HG02938 (cell line): Measurements from ENCODE around the gene SPRING1.
"Not testable (repeated sequence)": the region's sequence is repeated elsewhere in the genome, so short reads cannot be mapped to it uniquely, and the experiment has no call there.

Source experiments
- ATAC-seq: cut with Tn5 transposase; IDR thresholded peaks from one replicate; pipeline ENCODE4 v1.9.1; 2021; ENCODE audit warnings: mild to moderate bottlenecking, moderate library complexity; ENCODE audit not compliant: unreplicated experiment

Gene SPRING1, protein sequence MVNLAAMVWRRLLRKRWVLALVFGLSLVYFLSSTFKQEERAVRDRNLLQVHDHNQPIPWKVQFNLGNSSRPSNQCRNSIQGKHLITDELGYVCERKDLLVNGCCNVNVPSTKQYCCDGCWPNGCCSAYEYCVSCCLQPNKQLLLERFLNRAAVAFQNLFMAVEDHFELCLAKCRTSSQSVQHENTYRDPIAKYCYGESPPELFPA

DNA sequence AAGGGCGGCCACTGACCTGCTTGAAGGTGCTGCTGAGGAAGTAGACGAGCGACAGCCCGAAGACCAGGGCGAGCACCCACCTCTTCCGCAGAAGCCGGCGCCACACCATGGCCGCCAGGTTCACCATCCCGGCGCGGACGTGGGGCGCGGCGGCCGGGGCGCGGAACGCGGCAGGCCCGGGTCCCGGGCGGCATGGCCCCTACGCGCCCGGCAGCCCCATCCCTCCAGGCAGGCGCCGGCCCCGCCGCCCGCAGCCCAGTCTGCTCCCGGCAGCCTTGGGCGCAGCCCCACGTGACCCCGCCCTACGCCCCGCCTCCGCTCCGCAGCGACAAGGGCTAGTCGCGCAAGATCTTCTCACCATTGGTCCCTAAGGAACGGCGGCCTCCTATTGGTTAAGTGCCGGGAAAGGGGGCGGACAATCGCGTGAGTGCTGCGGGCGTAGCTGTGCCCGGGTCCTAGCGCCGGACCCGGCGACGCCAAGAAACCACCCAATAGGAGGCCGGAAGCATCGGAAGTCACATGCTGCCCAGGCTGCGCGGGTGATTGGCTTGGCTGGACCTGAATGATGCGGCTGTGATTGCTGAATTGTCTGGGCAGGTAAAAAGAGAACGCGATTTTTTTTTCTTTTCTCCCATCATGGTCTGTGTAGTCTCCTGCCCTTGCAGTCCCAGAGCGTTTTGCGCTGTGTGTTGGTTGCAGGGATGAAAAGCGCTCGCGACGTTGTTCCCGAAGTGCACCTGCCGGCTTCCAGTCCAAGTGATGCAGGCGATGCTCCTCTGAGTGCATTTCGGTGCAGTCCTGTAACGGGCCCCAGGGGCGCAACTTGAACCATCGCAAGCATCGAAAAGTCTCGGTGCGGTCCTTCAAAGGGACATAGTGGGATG lies at the start of gene SPRING1, which contains the start of gene RNFT2:
SPRING1 (minus strand) TSS at position 296 of the 884 bp plus-strand sequence; CDS start at position 127, 169 bp downstream.
RNFT2 (plus strand) TSS at position 542 of the 884 bp plus-strand sequence. CDS start 2,183 bp downstream, outside the sequence.
- ATAC-seq = peak; percentile 99

DNA sequence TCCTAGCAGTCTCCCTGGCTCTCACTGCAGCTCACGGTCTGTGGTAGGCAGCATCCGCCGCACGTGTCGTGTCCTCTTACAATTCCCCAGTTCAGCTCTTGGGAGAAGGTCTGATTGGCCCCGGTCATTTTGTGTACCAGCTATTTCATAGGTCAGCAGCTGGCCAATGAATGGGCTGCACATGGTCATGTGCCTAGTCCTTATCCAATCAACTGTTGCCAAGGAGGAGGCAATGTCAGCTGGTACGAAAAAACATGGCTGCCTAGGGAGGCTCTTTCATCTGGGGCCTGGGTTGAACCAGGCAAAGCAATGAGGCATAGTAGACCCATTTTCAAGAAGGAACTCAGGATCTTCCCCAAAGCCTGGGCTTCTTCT lies 46.4 kb upstream of the SPRING1 start:
- ATAC-seq = no peak

- no peak for ATAC-seq
Measured at GRCh38 chr12:116783525-116784237, 45.8 kb upstream of the SPRING1 start.

DNA sequence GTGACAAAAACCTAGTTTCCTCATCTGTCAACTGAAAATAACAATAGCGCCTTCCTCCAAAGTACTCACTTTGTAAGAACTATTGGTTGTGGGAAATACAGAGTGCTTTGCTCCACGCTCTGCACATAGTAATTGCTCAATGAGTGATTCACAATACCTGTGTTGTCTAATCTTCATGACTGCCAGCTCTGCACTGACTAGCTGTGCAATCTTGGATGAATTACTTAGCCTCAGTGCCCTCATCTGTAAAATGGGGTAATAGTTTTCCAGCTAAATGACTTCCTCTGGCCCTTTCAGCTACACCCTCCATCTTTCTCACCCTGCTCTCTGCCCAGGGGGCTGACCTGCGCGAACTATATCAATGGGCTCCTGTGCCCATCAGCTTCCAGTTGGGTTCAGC lies 43.1 kb upstream of the SPRING1 start:
- ATAC-seq = no peak

DNA sequence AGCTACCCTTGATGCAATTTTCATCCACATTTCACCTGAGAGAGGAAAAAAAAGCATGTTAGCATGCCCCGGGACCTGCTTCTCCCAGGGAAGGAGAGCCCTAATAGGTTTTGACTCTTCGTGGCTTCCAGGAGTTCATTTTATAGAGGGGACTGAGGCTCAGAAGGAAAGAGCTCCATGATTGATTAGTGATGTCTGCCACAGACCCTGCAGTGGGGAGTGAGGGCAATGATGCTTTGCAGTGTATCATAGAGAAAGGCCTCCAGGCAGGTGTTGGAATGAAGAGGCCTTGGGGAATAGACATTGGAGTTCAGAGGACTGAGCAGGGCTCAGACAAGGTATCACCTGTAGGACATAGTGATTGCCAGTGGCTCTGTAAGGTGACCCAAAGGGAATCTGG lies 41.7 kb upstream of the SPRING1 start:
- no peak for ATAC-seq

GRCh38 chr12:116777245-116777644 lies 39.4 kb upstream of the SPRING1 start:
- no peak for ATAC-seq

- ATAC-seq = no peak
Measured at GRCh38 chr12:116774020-116774419, 36.2 kb upstream of the SPRING1 start.

GRCh38 chr12:116773276-116773731 lies 35.4 kb upstream of the SPRING1 start:
- ATAC-seq = no peak

DNA sequence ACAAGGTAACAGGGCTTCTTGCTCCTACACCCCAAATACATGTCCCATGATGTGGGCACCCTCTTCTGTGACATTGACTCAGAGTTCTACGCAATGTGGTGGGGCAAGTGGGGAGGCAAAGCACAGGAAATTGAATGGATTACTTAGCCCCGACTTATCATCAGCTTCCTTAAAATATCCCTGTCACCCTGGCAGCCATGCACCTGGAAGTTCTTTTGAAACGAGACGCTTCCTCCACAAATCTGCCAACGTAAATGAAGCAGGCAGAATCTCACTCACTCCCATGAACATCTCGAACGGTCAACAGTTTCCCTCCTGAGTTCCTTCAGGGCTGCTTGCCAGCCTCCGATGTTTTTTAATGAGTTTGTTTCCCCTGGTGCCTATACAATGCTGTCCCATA lies 33.8 kb upstream of the SPRING1 start:
- no peak for ATAC-seq

GRCh38 chr12:116766746-116767145 lies 28.9 kb upstream of the SPRING1 start:
- ATAC-seq = no peak

GRCh38 chr12:116766285-116766684 lies 28.4 kb upstream of the SPRING1 start:
- no peak for ATAC-seq

GRCh38 chr12:116765271-116765670 lies 27.4 kb upstream of the SPRING1 start:
- no peak for ATAC-seq

- no peak for ATAC-seq
Measured at GRCh38 chr12:116761499-116761898, 23.6 kb upstream of the SPRING1 start.

DNA sequence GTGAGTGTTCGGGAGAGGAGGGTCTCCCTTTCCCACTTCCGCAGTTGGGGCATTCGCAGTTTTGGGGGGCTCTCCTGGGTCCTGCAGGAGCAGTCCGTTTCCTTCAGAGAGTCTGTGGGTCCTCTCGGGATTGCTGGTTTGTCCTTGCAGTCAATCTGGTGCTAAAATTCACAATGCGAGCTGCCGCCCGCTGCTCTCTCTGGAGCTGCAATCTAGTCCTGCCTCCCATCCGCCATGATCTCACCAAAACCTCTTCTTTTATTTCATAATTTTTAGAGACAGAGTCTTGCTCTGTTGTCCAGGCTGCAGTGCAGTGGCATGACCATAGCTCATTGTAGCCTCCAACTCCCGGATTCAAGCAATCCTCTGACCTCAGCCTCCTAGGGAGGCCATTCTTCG lies 22.8 kb upstream of the SPRING1 start:
- ATAC-seq = no peak

DNA sequence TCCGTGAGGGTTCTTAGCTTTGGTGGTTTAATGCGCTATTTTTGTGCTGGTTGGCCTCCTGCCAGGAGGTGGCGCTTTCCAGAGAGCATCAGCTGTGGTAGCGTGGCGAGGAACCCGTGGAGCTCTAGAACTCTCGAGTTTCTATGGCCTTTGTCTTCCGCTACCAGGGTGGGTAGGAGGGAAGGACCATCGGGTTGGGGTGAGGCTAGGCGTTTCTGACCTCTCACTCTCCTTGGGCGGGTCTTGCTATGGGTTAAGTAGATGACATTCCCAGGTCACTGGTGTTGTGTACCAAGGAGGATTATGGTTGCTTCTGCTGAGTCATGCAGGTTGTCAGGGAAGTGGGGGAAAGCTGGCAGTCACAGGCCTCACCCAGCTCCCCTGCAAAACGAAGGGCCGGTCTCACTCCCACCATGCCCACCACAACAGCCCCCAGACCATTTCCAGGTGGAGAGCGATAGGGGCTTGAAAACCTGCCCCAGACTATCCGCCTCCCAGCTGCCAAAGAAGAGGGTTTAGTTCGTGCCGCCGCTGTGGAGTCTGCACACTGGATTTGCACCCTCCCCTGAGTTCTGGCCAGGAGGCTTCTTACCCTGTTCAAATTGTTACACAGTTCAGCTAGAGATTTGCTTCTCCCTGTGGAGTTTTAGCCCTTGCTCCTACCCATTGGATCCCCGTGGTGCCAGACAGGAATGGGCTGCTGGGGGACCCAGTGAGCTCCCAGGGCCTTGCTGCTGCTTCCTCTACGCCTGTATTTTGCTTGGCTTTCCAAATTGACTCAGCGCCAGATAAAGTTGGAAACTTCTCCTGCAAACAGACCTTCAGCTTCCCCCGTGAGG lies 22.1 kb upstream of the SPRING1 start:
- ATAC-seq = no peak

DNA sequence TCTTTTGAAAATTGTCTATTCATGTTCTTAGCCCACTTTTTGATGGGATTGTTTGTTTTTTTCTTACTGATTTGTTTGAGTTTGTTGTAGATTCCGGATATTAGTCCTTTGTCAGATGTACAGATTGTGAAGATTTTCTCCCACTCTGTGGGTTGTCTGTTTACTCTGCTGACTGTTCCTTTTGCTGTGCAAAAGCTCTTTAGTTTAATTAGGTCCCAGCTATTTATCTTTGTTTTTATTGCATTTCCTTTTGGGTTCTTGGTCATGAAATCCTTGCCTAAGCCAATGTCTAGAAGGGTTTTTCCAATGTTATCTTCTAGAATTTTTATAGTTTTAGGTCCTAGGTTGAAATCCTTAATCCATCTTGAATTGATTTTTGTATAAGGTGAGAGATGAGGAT lies 16.9 kb upstream of the SPRING1 start:
- ATAC-seq = not testable (repeated sequence)

- ATAC-seq = not testable (repeated sequence)
Measured at GRCh38 chr12:116754097-116754496, 16.2 kb upstream of the SPRING1 start.

DNA sequence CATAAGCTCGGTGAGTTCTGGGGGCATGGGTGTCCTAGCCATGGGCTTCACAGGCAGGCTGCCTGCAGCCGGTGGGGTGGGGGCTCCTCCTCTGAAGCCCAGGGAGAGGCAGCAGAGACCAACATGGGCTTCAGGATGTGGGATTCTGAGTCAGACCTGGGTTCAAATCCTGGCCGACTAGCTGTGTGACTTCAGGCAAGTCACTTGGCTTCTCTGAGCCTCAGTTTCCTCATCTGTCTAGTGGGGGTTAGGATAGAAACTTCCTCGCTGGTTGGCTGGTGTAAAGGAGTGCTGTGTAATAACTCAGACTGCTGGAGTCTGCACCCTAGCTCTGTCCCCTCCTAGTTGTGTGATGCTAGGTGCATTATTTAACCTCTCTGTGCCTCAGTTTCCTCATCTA lies 12.4 kb upstream of the SPRING1 start:
- no peak for ATAC-seq

DNA sequence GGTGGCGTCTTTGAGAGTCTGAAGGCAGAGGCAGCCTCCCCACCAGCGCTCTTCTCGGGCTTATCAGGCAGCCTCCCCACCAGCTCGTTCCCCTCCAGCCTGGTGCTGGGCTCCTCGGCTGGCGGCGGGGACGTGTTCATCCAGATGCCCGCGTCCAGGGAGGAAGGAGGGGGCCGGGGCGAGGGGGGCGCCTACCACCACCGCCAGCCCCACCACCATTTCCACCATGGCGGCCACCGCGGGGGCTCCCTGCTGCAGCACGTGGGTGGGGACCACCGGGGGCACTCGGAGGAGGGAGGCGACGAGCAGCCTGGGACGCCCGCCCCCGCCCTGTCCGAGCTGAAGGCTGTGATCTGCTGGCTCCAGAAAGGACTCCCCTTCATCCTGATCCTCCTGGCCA lies 12.0 kb upstream of the SPRING1 start:
- ATAC-seq = no peak

GRCh38 chr12:116745554-116745953 lies 7.7 kb upstream of the SPRING1 start:
- no peak for ATAC-seq

- ATAC-seq = no peak
Measured at GRCh38 chr12:116744766-116745165, 6.9 kb upstream of the SPRING1 start.
